Coronary artery (tissue), 2 donors: Measurements from ENCODE around the gene CABP1.
A peak's percentile ranks its signal among the peaks of the same experiment; 100 is the strongest.
"Not testable (repeated sequence)": the region's sequence is repeated elsewhere in the genome, so short reads cannot be mapped to it uniquely, and the experiment has no call there.

Experiments
- DNase-seq: peaks from one replicate; pipeline ENCODE4 v3.0.0-alpha.2; 2017; ENCODE audit warnings: low spot score
- H3K27ac ChIP-seq, 2 donors: fragments of 200-600 bp; sonication (generic); one replicate each; pipeline ENCODE4 v1.5.1; 2016 to 2019
- H3K4me3 ChIP-seq: fragments of 200-600 bp; sonication (generic); 2 replicates; pipeline ENCODE4 v1.5.1; 2016; ENCODE audit warnings: mild to moderate bottlenecking, moderate library complexity
- TF ChIP-seq, protein P1 (sequence below): fragments of 200-600 bp; sonication (generic); IDR thresholded peaks from one replicate; pipeline ENCODE4 v1.5.1; 2019; ENCODE audit warnings: antibody characterized with exemption

Gene CABP1

DNA sequence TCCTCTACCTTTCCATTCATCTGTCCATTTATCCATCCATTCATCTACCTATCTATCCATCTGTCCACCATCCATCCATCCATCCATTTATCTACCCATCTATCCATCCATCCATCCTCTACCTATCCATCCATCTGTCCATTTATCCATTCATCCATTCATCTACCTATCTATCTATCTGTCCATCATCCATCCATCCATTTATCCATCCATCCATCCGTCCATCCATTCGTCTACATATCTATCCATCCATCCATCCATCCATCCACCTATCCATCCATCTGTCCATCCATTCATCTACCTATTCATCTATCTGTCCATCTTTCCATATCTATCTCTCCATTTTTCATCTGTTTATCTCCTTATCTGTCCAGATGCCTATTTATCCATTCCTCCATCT, 21.0 kb downstream of the CABP1 start:
- TF ChIP-seq, protein P1, sequence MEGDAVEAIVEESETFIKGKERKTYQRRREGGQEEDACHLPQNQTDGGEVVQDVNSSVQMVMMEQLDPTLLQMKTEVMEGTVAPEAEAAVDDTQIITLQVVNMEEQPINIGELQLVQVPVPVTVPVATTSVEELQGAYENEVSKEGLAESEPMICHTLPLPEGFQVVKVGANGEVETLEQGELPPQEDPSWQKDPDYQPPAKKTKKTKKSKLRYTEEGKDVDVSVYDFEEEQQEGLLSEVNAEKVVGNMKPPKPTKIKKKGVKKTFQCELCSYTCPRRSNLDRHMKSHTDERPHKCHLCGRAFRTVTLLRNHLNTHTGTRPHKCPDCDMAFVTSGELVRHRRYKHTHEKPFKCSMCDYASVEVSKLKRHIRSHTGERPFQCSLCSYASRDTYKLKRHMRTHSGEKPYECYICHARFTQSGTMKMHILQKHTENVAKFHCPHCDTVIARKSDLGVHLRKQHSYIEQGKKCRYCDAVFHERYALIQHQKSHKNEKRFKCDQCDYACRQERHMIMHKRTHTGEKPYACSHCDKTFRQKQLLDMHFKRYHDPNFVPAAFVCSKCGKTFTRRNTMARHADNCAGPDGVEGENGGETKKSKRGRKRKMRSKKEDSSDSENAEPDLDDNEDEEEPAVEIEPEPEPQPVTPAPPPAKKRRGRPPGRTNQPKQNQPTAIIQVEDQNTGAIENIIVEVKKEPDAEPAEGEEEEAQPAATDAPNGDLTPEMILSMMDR = no peak
- Histone ChIP-seq H3K4me3 (no peak overlapping the region), H3K27ac (no peak overlapping the region)
- DNase-seq = no peak

DNA sequence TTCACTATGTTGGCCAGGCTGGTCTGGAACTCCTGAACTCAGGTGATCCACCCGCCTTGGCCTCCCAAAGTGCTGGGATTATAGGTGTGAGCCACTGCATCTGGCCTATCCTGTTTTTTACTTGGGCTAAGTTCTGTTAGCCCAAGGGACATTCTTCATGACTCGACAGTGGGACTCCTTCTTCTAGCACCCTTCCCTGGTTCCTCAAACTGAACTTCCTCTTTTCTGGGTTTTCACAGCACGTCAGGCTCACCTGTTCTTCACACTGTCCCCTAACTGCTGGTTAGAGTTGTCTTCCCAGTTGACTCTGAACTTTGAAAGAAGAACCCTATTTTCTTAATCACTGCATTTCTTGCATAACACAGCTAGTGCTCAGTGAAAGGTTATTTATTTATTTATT, 22.5 kb downstream of the CABP1 start:
- TF ChIP-seq, protein P1 = no peak
- Histone ChIP-seq H3K27ac (no peak overlapping the region), H3K4me3 (no peak overlapping the region)
- DNase-seq = no peak

DNA sequence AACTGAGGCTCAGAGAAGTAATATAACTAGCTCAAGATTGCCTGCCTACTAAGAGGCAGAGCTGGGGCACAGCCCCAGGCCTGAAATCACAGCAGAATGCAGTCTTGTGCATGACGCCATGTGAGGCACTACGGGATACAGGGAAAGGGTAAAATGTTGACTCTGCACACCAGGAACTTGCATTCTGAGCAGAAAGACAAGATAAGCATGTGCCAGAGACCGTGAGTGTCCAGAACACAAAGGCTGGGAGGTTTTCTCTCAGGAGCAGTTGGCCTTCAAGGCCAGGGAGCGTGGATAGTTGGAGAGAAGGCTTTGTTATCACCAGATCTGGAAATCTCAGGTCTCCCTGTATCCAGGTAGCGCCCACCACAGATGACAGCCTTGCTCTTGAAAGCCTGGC, 23.3 kb downstream of the CABP1 start:
- TF ChIP-seq, protein P1 = no peak
- DNase-seq = no peak
- Histone ChIP-seq H3K4me3 (no peak overlapping the region), H3K27ac (no peak overlapping the region)

DNA sequence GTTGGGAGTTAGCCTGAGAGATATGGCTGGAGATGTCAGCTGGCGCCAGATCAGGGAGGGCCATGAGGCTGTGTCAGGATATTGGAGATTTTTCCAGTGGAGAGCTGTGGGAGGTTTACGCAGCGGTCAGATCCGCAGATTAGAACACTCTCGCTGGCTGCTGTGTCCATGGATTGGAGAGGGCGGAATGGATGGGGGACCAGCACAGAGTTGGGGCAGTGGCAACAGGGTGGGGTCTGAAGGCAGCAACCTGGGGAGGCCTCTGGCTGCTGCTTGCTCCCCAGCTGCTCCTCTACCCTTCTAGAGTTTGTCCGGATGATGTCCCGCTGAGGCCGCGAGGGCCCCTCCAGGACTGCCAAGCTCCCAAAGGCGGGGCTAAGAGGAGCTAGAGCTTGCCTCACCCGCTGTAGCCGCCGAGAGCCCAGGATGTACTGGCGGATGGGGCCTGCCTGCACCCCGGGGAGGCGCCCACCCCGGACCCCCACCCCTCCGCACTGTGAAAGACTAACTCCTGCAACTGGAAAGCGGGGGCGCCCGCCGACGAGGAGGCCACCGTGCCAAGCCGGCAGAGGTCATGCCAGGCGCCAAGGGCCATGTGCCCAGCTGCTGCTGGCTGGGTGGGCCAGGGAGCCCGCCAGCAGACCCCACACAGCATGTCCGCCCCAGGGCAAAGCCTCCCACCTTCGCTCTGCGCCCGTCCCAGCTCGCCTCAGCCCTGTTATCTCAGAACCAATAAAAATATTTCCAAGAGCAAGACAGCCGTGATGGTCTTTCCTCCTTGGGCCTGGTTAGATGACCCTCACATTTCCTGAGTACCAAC, 26.4 kb downstream of the CABP1 start:
- DNase-seq = no peak
- TF ChIP-seq, protein P1 = no peak
- Histone ChIP-seq H3K4me3 (no peak overlapping the region), H3K27ac (no peak overlapping the region)

DNA sequence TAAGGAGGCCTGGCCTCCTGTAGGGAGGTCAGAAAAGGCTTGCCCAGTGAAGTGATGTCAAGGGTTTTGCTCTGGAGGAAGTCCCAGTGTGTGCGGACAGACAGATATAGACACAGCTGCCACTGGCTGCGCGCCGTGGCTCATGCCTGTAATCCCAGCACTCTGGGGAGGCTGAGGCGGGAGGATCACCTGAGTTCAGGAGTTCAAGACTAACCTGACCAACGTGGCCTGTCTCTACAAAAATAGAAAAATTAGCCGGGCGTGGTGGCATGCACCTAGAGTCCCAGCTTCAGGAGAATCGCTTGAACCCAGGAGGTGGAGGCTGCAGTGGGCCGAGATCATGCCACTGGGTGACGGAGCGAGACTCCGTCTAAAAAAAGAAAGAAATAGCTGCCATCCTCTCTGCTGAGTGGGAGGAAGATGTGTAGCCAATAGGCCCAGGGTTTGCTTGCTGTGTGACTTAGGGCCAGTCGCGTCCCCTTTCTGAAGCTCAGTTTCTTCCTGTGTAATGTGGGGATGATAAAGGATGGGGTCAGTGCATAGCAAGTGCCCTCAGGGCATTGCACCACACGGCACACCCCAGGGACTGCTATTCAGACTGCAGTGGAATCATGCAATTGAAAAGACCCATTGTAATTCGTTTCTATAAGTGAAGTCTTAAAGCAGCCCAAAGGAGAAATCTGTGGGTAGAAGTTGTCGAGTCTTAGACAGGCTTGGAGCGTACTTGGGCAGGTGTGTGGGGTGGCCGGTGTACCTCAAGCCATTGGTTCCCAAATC, 27.9 kb downstream of the CABP1 start:
- TF ChIP-seq, protein P1 = no peak
- H3K4me3 ChIP-seq = no peak overlapping the region
- no peak for DNase-seq
- H3K27ac ChIP-seq = peak overlapping the region in 1 of 2 donors; percentile 74

DNA sequence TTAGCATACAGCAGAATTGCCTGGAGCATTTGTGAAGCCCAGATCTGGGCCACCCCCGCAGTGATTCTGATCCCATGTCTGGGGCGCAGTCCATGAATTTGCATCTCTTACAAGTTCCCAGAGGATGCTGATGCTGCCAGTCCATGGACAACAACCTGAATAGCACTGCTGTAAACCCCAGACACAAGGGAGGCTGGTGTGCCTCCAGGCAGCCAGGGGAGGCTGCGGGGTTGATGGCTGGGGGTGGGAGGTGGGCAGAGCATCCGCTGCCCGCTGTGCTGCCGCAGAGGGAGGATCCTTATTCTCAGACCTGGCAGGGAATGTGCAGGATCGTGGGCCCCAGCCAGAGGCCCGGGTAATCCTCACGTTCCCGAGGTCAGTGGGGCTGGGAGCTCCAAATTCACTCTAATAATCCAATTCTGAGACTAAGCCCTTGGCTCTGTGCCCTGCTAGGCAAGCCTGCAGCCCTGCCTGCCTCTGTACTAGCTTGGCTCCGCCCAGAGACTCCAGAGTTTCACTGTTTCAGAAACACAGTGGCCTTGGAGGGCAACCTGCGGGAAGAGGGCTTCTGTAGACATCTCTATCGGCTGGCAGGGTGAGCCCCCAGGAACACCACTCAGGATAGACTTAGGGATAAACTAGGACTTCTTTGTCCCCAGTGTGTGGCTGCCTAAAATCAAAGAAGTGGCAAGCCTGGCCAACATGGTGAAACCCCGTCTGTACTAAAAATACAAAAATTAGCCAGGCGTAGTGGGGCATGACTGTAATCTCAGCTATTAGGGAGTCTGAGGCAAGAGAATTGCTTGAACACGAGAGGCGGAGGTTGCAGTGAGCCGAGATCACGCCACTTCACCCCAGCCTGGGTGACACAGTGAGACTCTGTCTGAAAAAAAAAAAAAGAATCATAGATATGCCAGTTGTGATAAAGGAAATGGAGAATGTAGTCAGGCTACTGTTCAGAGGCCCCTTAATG, 28.7 kb downstream of the CABP1 start:
- TF ChIP-seq, protein P1 = no peak
- peak overlapping the region; percentile 47 to 74 for H3K27ac ChIP-seq
- peak overlapping the region; percentile 41 for H3K4me3 ChIP-seq
- DNase-seq = no peak

DNA sequence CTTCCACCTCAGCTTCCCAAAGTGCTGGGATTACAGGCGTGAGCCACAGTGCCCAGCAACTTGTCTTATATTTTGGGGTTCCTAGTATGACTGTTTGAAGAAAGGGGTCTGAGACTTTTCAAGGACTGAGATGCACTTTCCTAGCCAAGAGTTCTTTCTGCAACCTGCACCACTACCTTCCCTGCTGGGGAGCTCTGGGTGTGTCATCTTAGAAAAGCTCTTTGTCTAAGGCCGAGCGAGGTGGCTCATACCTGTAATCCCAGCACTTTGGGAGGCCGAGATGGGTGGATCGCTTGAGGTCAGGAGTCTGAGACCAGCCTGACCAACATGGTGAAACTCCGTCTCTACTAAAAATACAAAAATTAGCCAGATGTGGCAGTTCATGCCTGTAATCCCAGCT, 29.8 kb downstream of the CABP1 start:
- not testable (repeated sequence) for H3K27ac ChIP-seq, H3K4me3 ChIP-seq, DNase-seq
